ENCODE data around the gene ROBO4. TPM values are rescaled to one million over a fixed set of nuclear protein-coding genes. Genes with fewer than 3 reads are reported as not detected.

The ROBO4 gene
- total RNA-seq, 1 donor from 2014 or later, result 6.3 TPM

- no peak for DNase-seq (ENCODE audit: low read depth)
- Histone ChIP-seq H3K27me3 (ENCODE audit: control insufficient read depth, insufficient read depth, low read length) (peaks cover 65% of the 10 kb centered on the region), H3K4me3 (ENCODE audit: low read depth, low read length) (no peak overlapping the region), H3K36me3 (ENCODE audit: control insufficient read depth, insufficient read depth, low read length) (no peaks in the 10 kb centered on the region)
- TF ChIP-seq CTCF (IDR thresholded peaks at IDR 0.05; ENCODE audit: insufficient read depth, low read length, poor library complexity, severe bottlenecking), result no peak
Observed at GRCh38 chr11:124840666-124841065, 57.0 kb downstream of the ROBO4 start.

GRCh38 chr11:124839972-124840621 lies 57.6 kb downstream of the ROBO4 start:
- Histone ChIP-seq H3K36me3 (ENCODE audit: control insufficient read depth, insufficient read depth, low read length) (no peaks in the 10 kb centered on the region), H3K27me3 (ENCODE audit: control insufficient read depth, insufficient read depth, low read length) (peaks cover 60% of the 10 kb centered on the region), H3K4me3 (ENCODE audit: low read depth, low read length) (no peak overlapping the region)
- no peak for TF ChIP-seq CTCF (IDR thresholded peaks at IDR 0.05; ENCODE audit: insufficient read depth, low read length, poor library complexity, severe bottlenecking)
- DNase-seq (ENCODE audit: low read depth), result no peak

- peaks cover 52% of the 10 kb centered on the region for H3K27me3 ChIP-seq (ENCODE audit: control insufficient read depth, insufficient read depth, low read length)
- TF ChIP-seq CTCF (IDR thresholded peaks at IDR 0.05; ENCODE audit: insufficient read depth, low read length, poor library complexity, severe bottlenecking), result no peak
- no peak for DNase-seq (ENCODE audit: low read depth)
- H3K4me3 ChIP-seq (ENCODE audit: low read depth, low read length), result peak overlapping the region; percentile 7
- no peaks in the 10 kb centered on the region for H3K36me3 ChIP-seq (ENCODE audit: control insufficient read depth, insufficient read depth, low read length)
Observed at GRCh38 chr11:124839128-124839971, 58.3 kb downstream of the ROBO4 start.

GRCh38 chr11:124838805-124839127 lies 58.9 kb downstream of the ROBO4 start:
- DNase-seq (ENCODE audit: low read depth), result no peak
- TF ChIP-seq CTCF (IDR thresholded peaks at IDR 0.05; ENCODE audit: insufficient read depth, low read length, poor library complexity, severe bottlenecking), result no peak
- peaks cover 46% of the 10 kb centered on the region for H3K27me3 ChIP-seq (ENCODE audit: control insufficient read depth, insufficient read depth, low read length)
- no peaks in the 10 kb centered on the region for H3K36me3 ChIP-seq (ENCODE audit: control insufficient read depth, insufficient read depth, low read length)
- no peak overlapping the region for H3K4me3 ChIP-seq (ENCODE audit: low read depth, low read length)

- TF ChIP-seq CTCF (IDR thresholded peaks at IDR 0.05; ENCODE audit: insufficient read depth, low read length, poor library complexity, severe bottlenecking), result peak; percentile 69
- DNase-seq (ENCODE audit: low read depth), result peak; percentile 59
- Histone ChIP-seq H3K36me3 (ENCODE audit: control insufficient read depth, insufficient read depth, low read length) (no peaks in the 10 kb centered on the region), H3K27me3 (ENCODE audit: control insufficient read depth, insufficient read depth, low read length) (peaks cover 34% of the 10 kb centered on the region), H3K4me3 (ENCODE audit: low read depth, low read length) (no peak overlapping the region)
Observed at GRCh38 chr11:124837491-124837856, 60.2 kb downstream of the ROBO4 start.
